B cell (primary cell): ENCODE results near the gene MAFF. TPM values are rescaled to one million over a fixed set of nuclear protein-coding genes. Genes with fewer than 3 reads are reported as not detected.
A peak's percentile ranks its signal among the peaks of the same experiment; 100 is the strongest.

Experiments
- ATAC-seq: fragments of 200-7000 bp; cut with Tn5 transposase; one replicate; pipeline ENCODE4 v1.10.0; 2021; ENCODE audit warnings: low read depth, mild to moderate bottlenecking, moderate number of reproducible peaks, moderate library complexity
- CTCF ChIA-PET: fragments of 350-600 bp; sonication (Branson Sonifier 250); formaldehyde crosslinking; loops from one replicate; lab custom pipeline; 2021; ENCODE audit warnings: antibody characterized with exemption, inconsistent platforms; lab: Charles Lee
- POLR2A ChIA-PET: fragments of 350-600 bp; sonication (Branson Sonifier 250); formaldehyde crosslinking; loops from one replicate; lab custom pipeline; 2021; ENCODE audit warnings: antibody characterized with exemption; lab: Charles Lee
- DNase-seq: peaks from one replicate; pipeline ENCODE4 v3.0.0; 2013
- H2AFZ ChIP-seq: 2 replicates; pipeline ENCODE4 v1.6.1; 2012; ENCODE audit warnings: mild to moderate bottlenecking, low read depth, low read length; ENCODE audit not compliant: insufficient read depth, poor library complexity, severe bottlenecking
- H3K27ac ChIP-seq, 2 donors: 1 replicate in 1 of 2; 2 replicates in 1 of 2; pipeline ENCODE4 v1.5.1; 2012 to 2013; ENCODE audit warnings: low read length in 2 of 2, mild to moderate bottlenecking in 2 of 2, moderate library complexity in 1 of 2
- H3K27me3 ChIP-seq, 4 experiments: fragments of 200-600 bp in 1 of 4; sonication (generic) in 1 of 4; replicated peaks in 1 of 4; 1 replicate in 2 of 4; 2 replicates in 2 of 4; pipeline versions ENCODE4 v1.6.1 to v1.7.0; 2013 to 2016; ENCODE audit warnings: low read length in 3 of 4, mild to moderate bottlenecking in 2 of 4, mixed read lengths in 1 of 4, moderate library complexity in 1 of 4; ENCODE audit not compliant: insufficient read depth in 4 of 4, control insufficient read depth in 3 of 4; ENCODE audit errors: control extremely low read depth in 1 of 4
- H3K36me3 ChIP-seq, 2 experiments: replicated peaks in 1 of 2; 1 replicate in 1 of 2; 2 replicates in 1 of 2; pipeline versions ENCODE4 v1.6.1 to v1.7.1; 2013; ENCODE audit warnings: low read length in 1 of 2; ENCODE audit not compliant: insufficient read depth in 2 of 2, control insufficient read depth in 1 of 2; ENCODE audit errors: control extremely low read depth in 1 of 2, extremely low read depth in 1 of 2
- H3K4me1 ChIP-seq, 2 donors: fragments of 200-600 bp in 1 of 2; sonication (generic) in 1 of 2; 1 replicate in 1 of 2; 2 replicates in 1 of 2; pipeline versions ENCODE4 v1.5.1 to v1.6.1; 2013 to 2017; ENCODE audit warnings: low read length in 2 of 2; ENCODE audit not compliant: control insufficient read depth in 2 of 2, insufficient read depth in 2 of 2
- H3K4me2 ChIP-seq: replicated peaks from 2 replicates; pipeline ENCODE3; 2012; ENCODE audit warnings: mild to moderate bottlenecking, low read depth, low read length; ENCODE audit not compliant: poor library complexity, severe bottlenecking
- H3K4me3 ChIP-seq, 5 experiments: fragments of 200-600 bp in 1 of 5; sonication (generic) in 1 of 5; 1 replicate in 3 of 5; 2 replicates in 2 of 5; pipeline versions ENCODE4 v1.5.1 to v1.7.0; 2011 to 2016; ENCODE audit warnings: low read length in 4 of 5, mild to moderate bottlenecking in 4 of 5, low read depth in 2 of 5, control low read depth in 1 of 5, moderate library complexity in 1 of 5; ENCODE audit not compliant: insufficient read depth in 1 of 5; ENCODE audit errors: control extremely low read depth in 1 of 5, extremely low read depth in 1 of 5
- H3K79me2 ChIP-seq: fragments of 200-600 bp; sonication (generic); one replicate; pipeline ENCODE4 v1.6.0; 2016; ENCODE audit warnings: low read length; ENCODE audit not compliant: control insufficient read depth, insufficient read depth
- H3K9ac ChIP-seq: fragments of 200-600 bp; sonication (generic); 2 replicates; pipeline ENCODE4 v1.6.1; 2017; ENCODE audit warnings: mild to moderate bottlenecking, low read length, moderate library complexity
- H3K9me3 ChIP-seq, 3 donors: one replicate each; pipeline versions ENCODE4 v1.6.1 to v1.7.1; 2013; ENCODE audit warnings: low read length in 2 of 3; ENCODE audit not compliant: control insufficient read depth in 2 of 3, insufficient read depth in 1 of 3; ENCODE audit errors: control extremely low read depth in 1 of 3
- H4K20me1 ChIP-seq: 2 replicates; pipeline ENCODE4 v1.6.0; 2012; ENCODE audit warnings: mild to moderate bottlenecking, low read length; ENCODE audit not compliant: insufficient read depth, control insufficient read depth, poor library complexity, severe bottlenecking
- H3K27ac Mint-ChIP-seq: one replicate; pipeline ENCODE4 v1.8.0; 2021; ENCODE audit warnings: mixed read lengths
- H3K27me3 Mint-ChIP-seq: one replicate; pipeline ENCODE4 v1.8.0; 2021; ENCODE audit warnings: mixed read lengths
- H3K4me1 Mint-ChIP-seq: one replicate; pipeline ENCODE4 v1.8.0; 2021; ENCODE audit warnings: mixed read lengths
- H3K4me3 Mint-ChIP-seq: one replicate; pipeline ENCODE4 v1.8.0; 2021; ENCODE audit warnings: mixed read lengths
- H3K9me3 Mint-ChIP-seq: one replicate; pipeline ENCODE4 v1.8.0; 2022; ENCODE audit warnings: mixed read lengths; ENCODE audit not compliant: insufficient read depth
- EZH2 ChIP-seq: IDR thresholded peaks from 2 replicates; pipeline ENCODE4 v1.6.1; 2012; ENCODE audit warnings: borderline replicate concordance, low read depth, mild to moderate bottlenecking, moderate library complexity, low read length; ENCODE audit not compliant: insufficient read depth, poor library complexity, severe bottlenecking
- WGBS: methylation state at CpG from one replicate; pipeline ENCODE4 v1.1.5; 2013; ENCODE audit warnings: missing lambda C conversion rate; ENCODE audit not compliant: insufficient coverage; 5-methylcytosine and 5-hydroxymethylcytosine counted together
- intact Hi-C: fragments of 100-400 bp; cut with micrococcal nuclease; formaldehyde crosslinking; loops from one replicate; pipeline ENCODE4 v1.10.0; 2022
- polyA plus RNA-seq: library from polyadenylated mRNA; depleted of rRNA; stranded (reverse); fragments of >200 nt; gene quantifications from 2 replicates; pipeline ENCODE4 v1.2.3, GENCODE V29; 2012
- total RNA-seq, 2 donors: library from RNA; stranded (reverse); fragments of 120-200 nt in 1 of 2; gene quantifications; 1 replicate in 1 of 2; 2 replicates in 1 of 2; pipeline versions ENCODE4 v1.2.3 to v1.2.4, GENCODE V29; 2013 to 2022
- TF ChIP-seq, protein P1 (sequence below): fragments of 200-600 bp; IDR thresholded peaks from one replicate; pipeline ENCODE4 v1.8.0; 2022; ENCODE audit warnings: antibody characterized with exemption, mild to moderate bottlenecking

MAFF gene
- total and polyA plus RNA-seq, 2 donors (not counting 1 experiment from before 2014, with no cell fraction given) = 5.3 to 18.0 TPM

DNA sequence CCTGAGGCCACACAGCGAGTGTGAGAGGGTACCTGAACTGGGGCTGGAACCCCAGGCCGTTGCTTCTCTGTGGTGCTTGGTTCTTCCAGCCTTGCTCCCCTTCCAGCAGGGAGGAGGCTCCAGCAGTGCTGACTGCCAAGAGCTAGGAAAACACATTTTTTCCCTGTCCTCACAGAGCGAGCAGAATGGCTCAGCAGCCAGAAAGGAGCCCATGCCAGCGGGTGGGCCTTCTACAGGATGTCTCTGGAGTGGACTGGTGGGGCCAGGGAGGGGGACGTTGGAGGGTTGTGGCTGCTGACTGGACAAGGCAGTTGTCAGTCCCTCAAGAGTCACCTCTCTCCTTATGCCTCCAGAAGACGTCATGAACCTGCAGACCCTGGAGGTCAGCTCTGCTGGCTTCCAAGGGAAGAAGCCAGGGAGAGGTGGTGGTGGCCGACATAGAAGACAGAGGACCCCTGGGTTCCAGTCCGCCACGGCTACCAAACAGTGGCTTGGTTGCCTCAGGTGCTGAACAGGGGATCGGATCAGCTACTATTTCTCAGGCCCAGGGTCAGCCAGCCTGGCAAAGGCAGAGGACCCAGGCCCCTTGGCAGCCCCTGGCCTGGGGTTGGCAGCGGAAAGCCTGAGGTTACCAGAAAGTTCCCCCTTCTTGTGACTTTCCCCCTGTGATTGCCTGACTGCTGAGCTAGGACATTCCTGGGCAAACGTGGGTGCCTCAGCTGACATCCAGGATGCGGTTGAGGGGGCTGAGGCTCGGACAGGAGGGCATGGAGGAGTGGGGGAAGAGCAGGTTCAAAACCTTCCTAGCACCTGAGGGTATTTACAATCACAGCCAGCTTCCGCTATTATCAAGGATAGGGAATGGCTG lies 3.7 kb downstream of the MAFF start:
- H3K27me3 Mint-ChIP-seq = no peaks in the 10 kb centered on the region
- ATAC-seq (no peak), DNase-seq (no peak)
- Histone ChIP-seq H3K27me3 (no peaks in the 10 kb centered on the region), H3K4me3 (no peak overlapping the region), H2AFZ (no peak overlapping the region), H3K4me1 (peaks cover 25 to 33% of the 10 kb centered on the region in 2 donors), H3K27ac (no peak overlapping the region), H4K20me1 (peaks cover 3% of the 10 kb centered on the region), H3K4me2 (peak overlapping the region; percentile 0), H3K9ac (no peak overlapping the region), H3K36me3 (no peaks in the 10 kb centered on the region), H3K9me3 (peaks cover 0 to 5% (median 0%) of the 10 kb centered on the region in 3 donors), H3K79me2 (no peaks in the 10 kb centered on the region)
- WGBS = 93% methylated on average over 10 of the region's 15 CpGs
- TF ChIP-seq EZH2 = no peak
- TF ChIP-seq, protein P1, sequence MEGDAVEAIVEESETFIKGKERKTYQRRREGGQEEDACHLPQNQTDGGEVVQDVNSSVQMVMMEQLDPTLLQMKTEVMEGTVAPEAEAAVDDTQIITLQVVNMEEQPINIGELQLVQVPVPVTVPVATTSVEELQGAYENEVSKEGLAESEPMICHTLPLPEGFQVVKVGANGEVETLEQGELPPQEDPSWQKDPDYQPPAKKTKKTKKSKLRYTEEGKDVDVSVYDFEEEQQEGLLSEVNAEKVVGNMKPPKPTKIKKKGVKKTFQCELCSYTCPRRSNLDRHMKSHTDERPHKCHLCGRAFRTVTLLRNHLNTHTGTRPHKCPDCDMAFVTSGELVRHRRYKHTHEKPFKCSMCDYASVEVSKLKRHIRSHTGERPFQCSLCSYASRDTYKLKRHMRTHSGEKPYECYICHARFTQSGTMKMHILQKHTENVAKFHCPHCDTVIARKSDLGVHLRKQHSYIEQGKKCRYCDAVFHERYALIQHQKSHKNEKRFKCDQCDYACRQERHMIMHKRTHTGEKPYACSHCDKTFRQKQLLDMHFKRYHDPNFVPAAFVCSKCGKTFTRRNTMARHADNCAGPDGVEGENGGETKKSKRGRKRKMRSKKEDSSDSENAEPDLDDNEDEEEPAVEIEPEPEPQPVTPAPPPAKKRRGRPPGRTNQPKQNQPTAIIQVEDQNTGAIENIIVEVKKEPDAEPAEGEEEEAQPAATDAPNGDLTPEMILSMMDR = no peak
- peaks cover 31% of the 10 kb centered on the region for H3K4me1 Mint-ChIP-seq
- intact Hi-C loops = no loop called here
- H3K4me3 Mint-ChIP-seq = no peak overlapping the region
- ChIA-PET POLR2A (interaction anchor here (0.7 kb wide), 1 partner anchor 19 kb away, joined by 6 read pairs; no protein-coding TSS in a partner anchor), CTCF (interaction anchor here (1.0 to 1.8 kb wide), 2 partner anchors 9 to 23 kb away, joined by 3 to 6 read pairs; no protein-coding TSS in a partner anchor)
- no peaks in the 10 kb centered on the region for H3K9me3 Mint-ChIP-seq
- H3K27ac Mint-ChIP-seq = peak overlapping the region; percentile 62

DNA sequence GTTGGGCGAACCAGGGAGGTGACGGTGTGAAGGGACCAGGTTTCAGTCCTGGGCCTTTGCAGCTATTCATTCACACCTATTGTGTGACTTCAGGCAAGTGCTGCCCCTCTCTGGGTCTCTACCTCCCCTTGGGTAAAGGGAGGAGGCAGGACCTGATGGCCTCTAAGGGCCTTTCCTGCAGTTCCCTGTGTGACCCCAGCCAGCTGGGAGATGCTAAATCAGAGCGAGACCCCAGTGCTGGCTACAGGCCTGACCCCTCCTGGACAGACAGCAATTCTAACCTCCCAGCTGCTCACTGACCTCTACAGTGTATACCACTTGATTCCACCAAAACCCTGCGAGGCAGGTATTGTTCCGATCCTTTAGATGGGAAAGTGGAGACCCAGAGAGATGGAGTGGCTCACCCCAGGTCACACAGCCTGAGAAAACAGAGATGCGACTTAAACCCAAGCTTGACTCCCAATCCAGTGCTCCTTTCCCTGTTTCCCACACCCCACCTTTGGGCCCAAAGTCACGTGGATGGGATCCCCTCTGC lies 6.2 kb downstream of the MAFF start:
- Histone ChIP-seq H2AFZ (no peak overlapping the region), H3K4me2 (no peak overlapping the region), H3K9me3 (peaks cover 0 to 5% (median 0%) of the 10 kb centered on the region in 3 donors), H3K36me3 (no peaks in the 10 kb centered on the region), H3K27me3 (no peaks in the 10 kb centered on the region), H3K79me2 (no peaks in the 10 kb centered on the region), H3K4me3 (no peak overlapping the region), H3K27ac (no peak overlapping the region), H3K4me1 (peaks cover 20 to 23% of the 10 kb centered on the region in 2 donors), H3K9ac (no peak overlapping the region), H4K20me1 (peaks cover 3% of the 10 kb centered on the region)
- Mint-ChIP-seq H3K27ac (no peak overlapping the region), H3K27me3 (no peaks in the 10 kb centered on the region), H3K4me3 (no peak overlapping the region), H3K9me3 (no peaks in the 10 kb centered on the region), H3K4me1 (peaks cover 22% of the 10 kb centered on the region)
- intact Hi-C loops = no loop called here
- WGBS = 100% methylated on average over 4 of the region's 7 CpGs
- ATAC-seq (no peak), DNase-seq (no peak)
- ChIA-PET CTCF (no interaction called here), POLR2A (no interaction called here)
- TF ChIP-seq EZH2 = no peak
- TF ChIP-seq, protein P1 = no peak
